UCSD-AML1 (cell line): Measurements from ENCODE around the gene GLCCI1.
"Not testable (repeated sequence)": the region's sequence is repeated elsewhere in the genome, so short reads cannot be mapped to it uniquely, and the experiment has no call there.

Experiments
- DNase-seq: peaks from one replicate; lab custom pipeline; 2025; ENCODE audit not compliant: unreplicated experiment; lab: John Stamatoyannopoulos, UW

The GLCCI1 gene

GRCh38 chr7:8086239-8086638, 117.6 kb downstream of the GLCCI1 start:
- no peak for DNase-seq

GRCh38 chr7:8089036-8089780, 120.6 kb downstream of the GLCCI1 start:
- no peak for DNase-seq

- no peak for DNase-seq
Measured at GRCh38 chr7:8092140-8092539, 123.5 kb downstream of the GLCCI1 start.

GRCh38 chr7:8094164-8095140, 125.9 kb downstream of the GLCCI1 start:
- DNase-seq = no peak

GRCh38 chr7:8101292-8101691, 132.7 kb downstream of the GLCCI1 start:
- not testable (repeated sequence) for DNase-seq

GRCh38 chr7:8103282-8103681, 134.7 kb downstream of the GLCCI1 start:
- DNase-seq = no peak

- no peak for DNase-seq
Measured at GRCh38 chr7:8105449-8106095, 137.0 kb downstream of the GLCCI1 start.

GRCh38 chr7:8109196-8110022, 140.8 kb downstream of the GLCCI1 start:
- DNase-seq = no peak

- DNase-seq = no peak
Measured at GRCh38 chr7:8111282-8111960, 142.8 kb downstream of the GLCCI1 start.

GRCh38 chr7:8112685-8113084, 144.1 kb downstream of the GLCCI1 start:
- no peak for DNase-seq

GRCh38 chr7:8113184-8113583, 144.6 kb downstream of the GLCCI1 start:
- DNase-seq = no peak

- DNase-seq = no peak
Measured at GRCh38 chr7:8114175-8114574, 145.6 kb downstream of the GLCCI1 start.

GRCh38 chr7:8115547-8116402, 147.2 kb downstream of the GLCCI1 start:
- DNase-seq = no peak

- DNase-seq = no peak
Measured at GRCh38 chr7:8117195-8117594, 148.6 kb downstream of the GLCCI1 start.

GRCh38 chr7:8119262-8119661, 150.7 kb downstream of the GLCCI1 start:
- DNase-seq = no peak

GRCh38 chr7:8120390-8121058, 151.9 kb downstream of the GLCCI1 start:
- DNase-seq = no peak

GRCh38 chr7:8121243-8121642, 152.6 kb downstream of the GLCCI1 start:
- no peak for DNase-seq

- DNase-seq = peak; percentile 66
Measured at GRCh38 chr7:8125680-8126444, 157.3 kb downstream of the GLCCI1 start.
